GM18907 (cell line): Measurements from ENCODE around the gene PCDHAC1.

Experiments
- ATAC-seq: cut with Tn5 transposase; IDR thresholded peaks from one replicate; pipeline ENCODE4 v1.9.1; 2021; ENCODE audit warnings: mild to moderate bottlenecking, moderate library complexity; ENCODE audit not compliant: unreplicated experiment

Gene PCDHAC1

DNA sequence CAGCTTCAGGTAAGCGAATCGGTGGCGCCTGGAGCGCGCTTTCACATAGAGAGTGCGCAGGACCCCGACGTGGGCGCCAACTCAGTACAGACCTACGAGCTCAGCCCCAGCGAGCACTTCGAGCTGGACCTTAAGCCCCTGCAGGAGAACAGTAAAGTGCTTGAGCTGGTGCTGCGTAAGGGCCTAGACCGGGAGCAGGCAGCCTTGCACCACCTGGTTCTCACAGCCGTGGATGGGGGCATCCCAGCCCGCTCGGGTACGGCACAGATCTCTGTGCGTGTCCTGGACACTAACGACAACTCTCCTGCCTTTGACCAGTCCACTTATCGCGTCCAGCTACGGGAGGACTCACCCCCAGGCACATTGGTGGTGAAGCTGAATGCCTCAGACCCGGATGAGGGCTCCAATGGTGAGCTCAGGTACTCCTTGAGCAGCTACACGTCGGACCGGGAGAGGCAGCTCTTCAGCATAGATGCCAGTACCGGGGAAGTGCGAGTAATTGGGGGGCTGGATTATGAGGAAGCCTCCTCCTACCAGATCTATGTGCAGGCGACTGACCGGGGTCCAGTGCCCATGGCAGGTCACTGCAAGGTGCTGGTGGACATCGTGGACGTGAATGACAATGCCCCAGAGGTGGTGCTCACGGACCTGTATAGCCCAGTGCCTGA is 41.3 kb downstream of the PCDHAC1 start:
- ATAC-seq = no peak

DNA sequence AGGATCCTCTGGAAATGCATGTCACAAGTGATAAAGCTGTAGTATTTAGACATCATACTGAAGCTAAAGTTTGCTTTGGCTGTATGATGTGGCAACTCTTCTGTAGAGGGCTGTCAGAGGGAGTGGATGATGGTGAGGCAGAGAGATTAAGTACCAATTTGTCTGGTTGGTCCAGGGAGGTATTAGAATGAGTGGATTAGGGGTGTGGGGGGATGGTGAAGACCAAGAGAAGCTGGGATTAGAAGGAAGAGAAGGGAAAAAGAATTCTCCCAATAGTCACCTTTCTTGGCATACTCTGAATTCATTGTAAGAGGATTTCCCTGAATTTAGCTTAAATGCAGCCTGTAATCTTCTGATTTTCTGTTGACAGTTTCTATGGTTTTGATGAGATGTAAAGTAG is 43.8 kb downstream of the PCDHAC1 start:
- no peak for ATAC-seq

DNA sequence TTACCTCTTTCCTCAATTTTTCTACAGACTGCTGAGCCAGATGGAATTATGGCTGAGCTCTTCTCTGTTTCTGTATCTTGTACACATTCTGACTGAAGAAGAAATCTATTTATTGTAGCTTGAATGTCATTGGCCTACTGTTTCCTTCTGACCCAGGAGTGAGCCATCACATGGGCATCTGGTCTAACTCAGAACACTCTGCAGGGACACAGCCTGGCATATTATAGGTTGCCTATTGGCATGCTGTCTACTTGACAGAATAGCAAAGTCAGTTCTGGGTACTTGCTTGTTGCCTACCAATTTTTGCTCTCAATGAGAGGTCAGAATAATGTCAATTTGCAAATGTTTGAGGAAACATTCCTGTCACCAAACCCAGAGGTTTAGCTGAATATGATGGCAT is 47.5 kb downstream of the PCDHAC1 start:
- ATAC-seq = no peak

DNA sequence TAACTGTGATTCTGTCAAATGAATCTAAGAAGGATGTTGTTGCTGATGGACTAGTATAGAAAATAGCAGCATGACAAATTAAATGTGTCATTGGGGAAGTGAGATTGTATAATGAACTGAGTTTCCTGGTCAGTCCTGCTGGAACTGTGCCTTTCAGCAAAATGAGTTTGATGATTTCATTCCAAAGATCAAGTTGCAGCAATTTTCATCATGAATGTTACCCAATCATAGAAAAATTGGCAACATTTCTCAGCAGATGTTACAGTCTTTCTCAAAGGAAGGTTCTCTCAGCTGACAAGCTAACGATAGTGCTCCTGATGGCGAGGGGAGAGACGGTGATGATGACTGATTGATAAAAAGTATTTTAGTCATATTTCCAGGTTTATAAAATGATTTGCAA is 50.9 kb downstream of the PCDHAC1 start:
- no peak for ATAC-seq

DNA sequence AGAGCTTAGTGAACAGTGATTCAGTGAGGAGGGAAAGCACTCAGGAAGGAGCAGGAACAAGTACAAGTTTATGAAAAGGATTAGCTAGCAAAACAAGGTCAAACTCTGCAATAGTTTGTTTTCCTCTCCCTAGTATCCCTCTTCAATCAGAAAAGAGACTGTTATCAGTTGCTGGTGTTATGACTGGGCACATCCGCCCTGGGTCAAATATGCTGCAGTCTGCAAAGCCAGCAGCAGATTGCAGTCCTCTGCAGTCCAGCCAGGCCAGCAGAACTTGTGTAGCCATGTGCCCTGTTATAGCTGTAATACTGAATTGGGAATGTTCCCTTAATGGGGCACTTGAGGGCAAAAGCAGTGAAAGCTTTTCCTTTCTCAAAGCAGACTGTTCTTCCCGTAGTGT is 52.2 kb downstream of the PCDHAC1 start:
- ATAC-seq = no peak

DNA sequence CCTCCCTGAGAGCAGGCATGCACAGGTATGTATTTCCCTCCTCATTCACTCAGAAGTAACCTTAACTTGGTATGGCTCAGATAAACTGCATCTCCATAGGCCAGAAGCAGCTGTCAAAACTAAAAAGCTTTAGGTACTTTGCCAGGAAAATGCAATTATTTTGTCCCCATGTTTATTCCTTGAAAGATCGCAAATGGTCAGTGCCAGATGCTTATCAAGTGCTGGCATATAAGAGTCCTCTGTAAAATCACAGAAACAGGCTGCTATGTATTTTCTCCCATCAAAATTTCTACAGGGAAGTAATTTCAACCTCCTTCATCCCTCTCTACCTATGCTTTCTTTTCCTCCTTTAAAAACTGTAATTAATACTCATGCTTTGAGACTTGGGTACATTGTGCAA is 52.9 kb downstream of the PCDHAC1 start:
- ATAC-seq = no peak
